DMS53 treated with DMSO at 0.1 percent for 48 hours (cell line): ENCODE results near the gene SKI.

ENCODE experiments used
- DNase-seq: peaks from one replicate; lab custom pipeline; 2025; ENCODE audit not compliant: unreplicated experiment; lab: John Stamatoyannopoulos, UW

The SKI gene

GRCh38 chr1:2335721-2336455 lies 107.8 kb downstream of the SKI start:
- DNase-seq: no peak

- no peak for DNase-seq
Observed at GRCh38 chr1:2336499-2336898, 108.4 kb downstream of the SKI start.

- DNase-seq: no peak
Observed at GRCh38 chr1:2337081-2337480, 109.0 kb downstream of the SKI start.

GRCh38 chr1:2337501-2337900 lies 109.4 kb downstream of the SKI start:
- DNase-seq: no peak

- DNase-seq: no peak
Observed at GRCh38 chr1:2339206-2340085, 111.3 kb downstream of the SKI start.

- no peak for DNase-seq
Observed at GRCh38 chr1:2340086-2340917, 112.2 kb downstream of the SKI start.

- no peak for DNase-seq
Observed at GRCh38 chr1:2340918-2341254, 112.8 kb downstream of the SKI start.

GRCh38 chr1:2341706-2342383 lies 113.7 kb downstream of the SKI start:
- DNase-seq: no peak

- no peak for DNase-seq
Observed at GRCh38 chr1:2342384-2343022, 114.4 kb downstream of the SKI start.

- no peak for DNase-seq
Observed at GRCh38 chr1:2343023-2343935, 115.2 kb downstream of the SKI start.

- no peak for DNase-seq
Observed at GRCh38 chr1:2344121-2344681, 116.1 kb downstream of the SKI start.

- DNase-seq: no peak
Observed at GRCh38 chr1:2344744-2345296, 116.7 kb downstream of the SKI start.

GRCh38 chr1:2345297-2346075 lies 117.4 kb downstream of the SKI start:
- DNase-seq: no peak

- DNase-seq: no peak
Observed at GRCh38 chr1:2346691-2347408, 118.7 kb downstream of the SKI start.

GRCh38 chr1:2347409-2347785 lies 119.3 kb downstream of the SKI start:
- DNase-seq: no peak

- no peak for DNase-seq
Observed at GRCh38 chr1:2347896-2348295, 119.8 kb downstream of the SKI start.
